GM18907 (cell line): Measurements from ENCODE around the gene FKBP6.
"Not testable (repeated sequence)": the region's sequence is repeated elsewhere in the genome, so short reads cannot be mapped to it uniquely, and the experiment has no call there.

ENCODE experiments used
- ATAC-seq: cut with Tn5 transposase; IDR thresholded peaks from one replicate; pipeline ENCODE4 v1.9.1; 2021; ENCODE audit warnings: mild to moderate bottlenecking, moderate library complexity; ENCODE audit not compliant: unreplicated experiment

Gene FKBP6, protein sequence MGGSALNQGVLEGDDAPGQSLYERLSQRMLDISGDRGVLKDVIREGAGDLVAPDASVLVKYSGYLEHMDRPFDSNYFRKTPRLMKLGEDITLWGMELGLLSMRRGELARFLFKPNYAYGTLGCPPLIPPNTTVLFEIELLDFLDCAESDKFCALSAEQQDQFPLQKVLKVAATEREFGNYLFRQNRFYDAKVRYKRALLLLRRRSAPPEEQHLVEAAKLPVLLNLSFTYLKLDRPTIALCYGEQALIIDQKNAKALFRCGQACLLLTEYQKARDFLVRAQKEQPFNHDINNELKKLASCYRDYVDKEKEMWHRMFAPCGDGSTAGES

GRCh38 chr7:73327922-73328321 is at the start of gene FKBP6, which contains the start of gene TRIM50:
TSS of gene FKBP6 (plus strand) at chr7:73328161. CDS start at chr7:73328429, 268 bp downstream.
TSS of gene TRIM50 (minus strand) at chr7:73328082. CDS start at chr7:73324787, 3,295 bp downstream.
- not testable (repeated sequence) for ATAC-seq

DNA sequence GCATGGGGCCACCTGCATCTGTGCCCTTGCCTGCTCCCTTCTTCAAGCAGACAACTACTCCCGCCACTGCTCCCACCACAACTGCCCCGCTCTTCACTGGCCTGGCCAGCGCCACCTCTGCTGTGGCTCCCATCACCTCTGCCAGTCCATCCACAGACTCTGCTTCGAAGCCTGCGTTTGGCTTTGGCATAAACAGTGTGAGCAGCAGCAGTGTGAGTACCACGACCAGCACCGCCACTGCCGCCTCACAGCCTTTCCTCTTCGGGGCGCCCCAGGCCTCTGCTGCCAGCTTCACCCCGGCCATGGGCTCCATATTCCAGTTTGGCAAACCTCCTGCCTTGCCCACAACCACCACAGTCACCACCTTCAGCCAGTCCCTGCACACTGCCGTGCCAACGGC is 30.7 kb upstream of the FKBP6 start:
- ATAC-seq, result not testable (repeated sequence)

DNA sequence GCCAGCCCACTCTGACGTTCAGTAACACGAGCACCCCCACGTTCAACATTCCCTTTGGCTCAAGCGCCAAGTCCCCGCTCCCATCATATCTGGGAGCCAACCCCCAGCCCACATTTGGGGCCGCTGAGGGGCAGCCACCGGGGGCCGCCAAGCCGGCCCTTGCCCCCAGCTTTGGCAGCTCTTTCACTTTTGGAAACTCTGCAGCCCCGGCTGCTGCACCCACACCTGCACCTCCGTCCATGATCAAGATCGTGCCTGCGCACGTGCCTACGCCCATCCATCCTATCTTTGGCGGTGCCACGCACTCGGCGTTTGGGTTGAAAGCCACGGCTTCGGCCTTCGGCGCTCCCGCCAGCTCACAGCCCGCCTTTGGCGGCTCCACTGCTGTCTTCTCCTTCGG is 30.3 kb upstream of the FKBP6 start:
- not testable (repeated sequence) for ATAC-seq

- ATAC-seq, result not testable (repeated sequence)
Observed at GRCh38 chr7:73299812-73300211, 28.1 kb upstream of the FKBP6 start.

GRCh38 chr7:73301108-73301507 is 26.9 kb upstream of the FKBP6 start:
- ATAC-seq, result not testable (repeated sequence)

DNA sequence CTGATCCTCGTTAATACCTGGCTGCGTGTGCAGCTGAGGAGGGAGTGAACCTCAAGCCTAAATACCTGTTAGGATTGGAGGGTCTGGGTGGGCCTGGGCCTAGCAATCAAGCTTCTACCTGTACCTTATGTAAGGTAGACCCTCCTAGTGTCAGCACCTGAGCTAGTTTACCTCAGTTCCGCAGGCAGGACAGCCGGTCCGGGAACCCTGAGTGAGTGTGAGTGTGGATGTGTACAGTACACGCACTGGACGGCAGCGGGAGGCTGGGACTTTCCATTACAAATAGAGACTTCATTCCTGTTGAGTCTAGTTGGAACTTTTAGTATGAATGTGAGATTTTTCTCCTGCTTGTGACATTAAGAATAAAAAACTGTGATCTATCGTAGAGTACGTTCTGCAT is 25.1 kb upstream of the FKBP6 start:
- ATAC-seq, result not testable (repeated sequence)

DNA sequence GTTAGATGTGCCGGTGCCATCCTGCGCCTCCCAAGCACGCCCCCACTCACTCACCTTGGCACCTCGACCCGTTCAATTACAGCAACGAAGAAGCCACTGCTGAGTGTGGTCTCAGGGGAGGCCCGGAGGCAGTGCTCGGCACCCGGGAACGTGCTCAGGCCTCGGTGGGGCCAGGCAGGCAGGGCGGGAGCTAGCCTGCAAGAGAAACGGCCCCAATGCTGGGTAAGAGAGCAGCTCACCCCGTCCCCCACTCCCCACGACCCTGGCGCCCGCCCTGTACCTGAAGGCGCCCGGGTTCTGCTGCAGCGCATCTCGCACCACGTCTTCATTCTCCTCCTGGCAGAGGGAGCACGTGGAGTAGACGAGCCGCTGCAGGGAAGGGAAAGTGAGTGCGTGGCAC is 24.4 kb upstream of the FKBP6 start:
- no peak for ATAC-seq

DNA sequence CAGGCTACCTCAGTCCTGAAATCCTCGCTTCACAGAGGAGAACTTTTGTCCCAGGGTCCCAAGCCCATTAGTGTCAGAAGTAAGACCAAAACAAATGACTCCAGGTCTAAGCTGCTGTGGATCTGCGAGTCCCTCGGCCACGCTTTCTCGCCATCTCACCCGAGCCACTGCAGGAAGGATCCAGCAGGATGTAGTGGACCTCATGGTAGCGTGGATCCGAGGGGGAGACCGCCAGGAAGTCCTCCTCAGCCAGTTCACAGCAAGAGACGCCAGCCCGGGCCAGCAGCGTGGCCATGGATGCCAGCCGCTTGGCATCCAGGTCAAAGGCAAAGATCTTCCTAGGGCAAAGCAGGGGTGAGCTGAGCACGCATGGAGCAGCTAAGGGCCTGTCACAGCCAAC is 23.9 kb upstream of the FKBP6 start:
- no peak for ATAC-seq

DNA sequence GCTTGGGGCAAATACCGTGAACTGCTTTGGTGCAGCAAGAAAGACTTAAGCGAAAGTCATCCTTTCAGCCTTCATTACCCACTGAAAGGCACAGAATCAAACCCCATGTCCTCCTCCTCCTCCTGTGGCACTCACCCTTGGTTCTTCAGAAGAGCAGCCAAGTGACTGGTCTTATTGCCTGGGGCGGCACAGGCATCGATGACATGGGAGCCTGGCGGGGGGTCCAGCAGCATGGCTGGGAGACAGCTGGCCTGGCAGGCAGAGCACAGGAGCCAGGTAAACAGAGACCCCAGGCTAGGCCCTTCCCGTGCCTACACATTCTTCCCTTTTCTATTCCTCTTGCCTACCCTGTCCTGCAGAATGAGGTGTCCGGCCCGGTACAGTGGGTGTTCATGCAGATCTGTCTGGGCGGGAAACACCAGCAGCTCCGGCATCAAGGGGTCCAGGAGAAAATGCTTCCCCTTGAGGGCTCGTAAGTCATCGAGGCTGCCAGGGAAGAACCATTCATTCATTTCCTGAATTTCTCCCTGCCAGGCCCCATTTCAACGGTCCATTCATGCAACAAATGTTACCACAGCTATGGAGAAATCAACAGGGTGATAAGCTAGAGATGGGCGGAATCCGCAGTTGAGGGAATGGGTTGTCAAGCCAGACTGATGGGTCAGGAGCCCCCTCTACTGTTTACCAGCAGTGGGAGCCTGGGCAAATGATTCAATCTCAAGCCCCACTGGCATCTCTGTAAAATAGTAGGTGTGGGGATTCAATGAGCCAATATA is 23.2 kb upstream of the FKBP6 start:
- not testable (repeated sequence) for ATAC-seq

DNA sequence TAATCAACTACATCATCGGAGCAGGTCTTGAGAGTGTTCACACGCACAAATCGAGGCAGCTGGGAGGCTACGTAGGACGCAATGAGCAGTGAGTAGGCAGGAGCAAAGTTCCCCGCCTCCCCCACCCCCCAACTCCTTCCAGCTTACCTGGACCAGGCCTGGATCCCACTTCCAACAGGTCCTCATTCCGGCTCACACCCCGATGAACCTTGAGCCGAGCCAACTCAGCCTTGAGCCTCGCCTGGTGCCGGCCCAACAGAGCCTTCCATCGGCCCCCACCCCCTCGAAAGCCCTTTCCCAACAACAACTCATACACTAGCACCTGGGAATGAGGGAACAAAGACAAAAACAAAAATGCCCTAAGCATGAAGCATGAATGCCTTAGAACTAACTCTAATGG is 20.5 kb upstream of the FKBP6 start:
- ATAC-seq, result no peak

DNA sequence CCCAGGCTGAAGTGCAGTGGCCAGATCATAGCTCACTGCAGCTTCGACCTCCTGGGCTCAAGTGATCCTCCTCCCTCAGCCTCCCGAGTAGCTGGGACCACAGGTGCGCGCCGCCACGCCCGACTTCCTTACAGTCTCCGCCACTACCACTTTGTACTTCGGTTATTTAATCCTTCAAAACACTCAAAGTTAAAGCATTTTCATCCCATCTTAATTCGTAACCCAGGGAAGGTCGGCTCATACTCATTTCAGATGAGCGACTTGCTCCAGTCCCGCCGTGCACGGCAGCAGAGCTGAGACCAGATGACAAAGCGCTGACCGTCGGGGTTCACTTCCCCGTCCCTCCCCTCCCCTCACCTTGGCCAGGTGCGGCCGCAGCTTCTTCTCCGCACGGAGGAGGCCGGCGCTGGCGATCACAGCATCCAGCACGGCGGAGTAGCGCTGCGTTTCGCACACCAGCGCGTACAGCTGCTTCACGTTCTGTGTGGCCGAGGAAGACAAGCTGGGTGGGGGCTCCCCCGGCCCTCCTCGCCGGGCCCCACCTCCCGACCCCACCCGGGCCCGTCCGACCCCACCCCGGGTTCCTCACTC is 19.8 kb upstream of the FKBP6 start:
- peak; percentile 46 for ATAC-seq

GRCh38 chr7:73308665-73309214 is 19.2 kb upstream of the FKBP6 start, which contains the start of gene NSUN5:
TSS of gene NSUN5 (minus strand) at chr7:73308826. CDS start at chr7:73308790, 36 bp downstream.
- ATAC-seq, result peak; percentile 87

DNA sequence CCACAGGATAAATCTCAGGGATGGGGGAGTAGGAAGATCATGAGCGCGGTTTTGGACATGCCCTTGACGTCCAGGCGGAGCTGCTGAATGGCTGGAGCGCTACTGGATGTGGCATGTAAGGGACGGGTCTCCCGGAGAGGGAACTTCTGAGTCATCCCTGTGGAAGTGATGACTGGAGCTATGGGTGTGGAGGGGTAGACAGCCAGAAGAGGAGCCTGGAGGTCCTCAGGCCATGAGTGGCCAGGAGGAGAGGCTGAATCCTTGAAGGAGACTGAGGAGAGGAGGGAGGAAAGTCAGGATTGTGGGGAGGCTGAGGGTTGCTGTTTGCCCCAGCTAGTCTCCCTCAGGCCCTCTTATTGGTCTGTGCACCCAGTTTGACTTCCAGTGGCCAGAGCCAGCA is 16.5 kb upstream of the FKBP6 start:
- not testable (repeated sequence) for ATAC-seq

DNA sequence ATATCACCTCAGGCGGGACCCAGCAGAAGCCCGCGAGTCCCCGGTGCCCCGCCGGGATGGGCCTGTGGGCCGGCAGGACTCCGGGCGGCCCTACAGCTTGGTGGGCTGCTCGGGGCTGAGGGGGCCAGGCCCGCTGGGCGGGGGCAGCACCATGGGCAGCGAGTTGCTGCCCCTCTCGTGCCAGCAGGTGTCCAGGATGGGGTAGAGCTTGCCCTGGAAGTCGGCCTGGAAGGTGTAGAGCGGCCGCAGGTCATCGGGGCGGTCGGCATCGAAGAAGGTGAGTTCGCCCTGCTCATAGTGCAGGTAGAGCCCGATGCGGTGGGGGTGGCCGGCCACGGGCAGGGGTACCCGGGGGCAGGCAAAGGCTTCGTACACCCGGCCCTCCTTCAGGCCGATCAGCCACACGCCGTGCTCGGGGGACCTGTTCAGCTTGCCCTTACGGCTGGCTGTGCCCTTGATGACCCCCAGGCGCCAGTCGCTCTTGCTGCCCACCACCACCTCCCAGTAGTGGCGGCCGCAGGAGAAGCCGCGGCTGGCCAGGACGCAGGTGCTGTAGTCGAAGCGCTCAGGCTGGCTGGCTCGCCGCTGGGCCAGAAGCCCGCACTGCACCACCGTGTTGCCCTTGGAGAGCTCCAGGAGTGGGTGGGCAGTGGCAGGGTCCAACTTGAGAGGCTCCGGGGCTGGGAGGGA is 15.0 kb upstream of the FKBP6 start:
- no peak for ATAC-seq

DNA sequence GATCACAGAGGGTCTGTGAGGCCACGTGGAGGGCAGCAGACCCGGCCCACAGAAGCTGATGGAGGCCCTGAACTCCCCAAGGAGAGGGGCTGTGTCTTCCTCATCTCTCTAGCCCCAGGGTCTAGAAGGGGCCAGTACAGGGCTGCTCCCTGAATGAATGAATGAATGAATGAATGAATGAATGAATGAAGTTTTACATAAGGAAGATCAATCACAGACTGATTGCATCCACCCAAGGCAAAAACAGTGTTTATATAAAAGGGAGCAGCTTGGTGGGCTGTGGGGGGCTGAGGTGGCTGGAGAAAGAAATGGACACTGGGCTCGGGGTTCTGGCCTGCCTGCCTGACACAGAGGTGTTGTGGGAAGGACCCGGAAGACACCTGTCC is 14.4 kb upstream of the FKBP6 start:
- no peak for ATAC-seq

DNA sequence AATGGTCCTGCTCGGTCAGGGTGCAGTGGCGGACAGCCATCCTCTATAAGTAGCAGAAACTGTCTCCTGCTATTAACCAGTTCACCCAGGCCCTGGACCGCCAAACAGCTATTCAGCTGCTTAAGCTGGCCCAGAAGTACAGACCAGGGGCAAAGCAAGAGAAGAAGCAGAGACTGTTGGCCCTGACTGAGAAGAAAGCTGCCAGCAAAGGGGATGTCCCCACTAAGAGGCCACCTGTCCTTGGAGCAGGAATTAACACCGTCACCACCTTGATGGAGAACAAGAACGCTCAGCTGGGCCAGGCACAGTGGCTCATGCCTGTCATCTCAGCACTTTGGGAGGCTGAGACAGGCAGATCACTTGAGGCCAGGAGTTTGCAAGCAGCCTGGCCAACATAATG is 13.7 kb upstream of the FKBP6 start:
- no peak for ATAC-seq

- ATAC-seq, result no peak
Observed at GRCh38 chr7:73316521-73316920, 11.4 kb upstream of the FKBP6 start.

GRCh38 chr7:73318656-73319204 is 9.2 kb upstream of the FKBP6 start:
- not testable (repeated sequence) for ATAC-seq

DNA sequence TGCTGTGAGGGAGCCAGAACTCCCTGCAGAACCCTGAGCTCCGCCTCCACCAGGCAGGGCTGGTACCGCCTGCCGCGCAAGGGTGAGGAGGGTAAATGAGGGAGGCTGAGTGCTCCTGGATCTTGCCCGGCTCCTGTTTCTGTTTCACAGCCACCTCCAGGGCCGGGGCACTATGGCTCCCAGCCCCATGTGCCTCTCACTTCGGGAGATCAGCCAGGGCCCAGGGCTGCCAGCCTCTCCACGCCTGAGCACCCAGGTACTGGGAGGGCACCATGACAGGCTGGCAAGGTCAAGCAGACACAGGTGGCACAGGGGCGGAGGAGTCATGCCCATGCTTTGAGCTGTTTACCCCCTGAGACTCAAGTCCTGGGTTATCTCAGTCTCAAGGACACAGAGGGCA is 8.4 kb upstream of the FKBP6 start:
- ATAC-seq, result not testable (repeated sequence)

DNA sequence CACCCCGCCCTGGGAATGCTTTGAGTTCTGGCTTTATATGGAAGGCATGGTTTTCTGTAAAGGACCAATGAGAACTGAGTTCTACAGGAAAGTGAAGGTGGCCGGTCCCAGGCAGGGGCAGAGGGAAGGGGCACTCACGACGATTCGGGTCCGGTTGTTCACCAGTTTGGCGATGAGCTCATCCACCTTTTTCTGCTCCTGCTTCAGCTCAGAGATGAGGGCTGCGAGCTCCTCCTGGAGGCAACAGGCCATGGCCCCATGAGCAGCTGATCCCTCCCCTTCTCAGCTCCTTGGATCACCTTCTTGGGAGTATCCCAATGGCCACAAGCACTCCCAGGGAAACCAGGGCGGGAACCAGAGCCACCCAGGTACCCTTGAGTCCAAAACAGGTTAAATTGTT is 8.0 kb upstream of the FKBP6 start:
- not testable (repeated sequence) for ATAC-seq
